Keratinocyte (primary cell): Measurements from ENCODE around the gene CLSTN2. TPM values are rescaled to one million over a fixed set of nuclear protein-coding genes. Genes with fewer than 3 reads are reported as not detected.
A peak's percentile ranks its signal among the peaks of the same experiment; 100 is the strongest.

Experiments
- DNase-seq: peaks from one replicate; pipeline ENCODE4 v3.0.0-alpha.2; 2011; ENCODE audit warnings: low read depth, missing footprints, low spot score
- FAIRE-seq: peaks from 2 replicates; lab custom pipeline; 2011; peaks lifted over from hg19 to GRCh38; lab: Jason Lieb, UNC
- H2AFZ ChIP-seq: 2 replicates; pipeline ENCODE4 v1.6.0; 2012; ENCODE audit warnings: low read length, control low read depth, inconsistent platforms; ENCODE audit not compliant: control insufficient read depth
- H3K27ac ChIP-seq: 2 replicates; pipeline ENCODE4 v1.5.1; 2011; ENCODE audit warnings: low read length; ENCODE audit not compliant: control insufficient read depth, insufficient read depth
- H3K27me3 ChIP-seq: 3 replicates; pipeline ENCODE4 v1.6.0; 2011; ENCODE audit warnings: low read length; ENCODE audit not compliant: control insufficient read depth, insufficient read depth; ENCODE audit errors: extremely low read depth
- H3K36me3 ChIP-seq, 2 experiments: 2 replicates in 1 of 2; 3 replicates in 1 of 2; pipeline ENCODE4 v1.5.1; 2011; ENCODE audit warnings: low read length in 2 of 2, mild to moderate bottlenecking in 1 of 2; ENCODE audit not compliant: control insufficient read depth in 2 of 2, insufficient read depth in 2 of 2; ENCODE audit errors: extremely low read depth in 1 of 2
- H3K4me1 ChIP-seq: 3 replicates; pipeline ENCODE4 v1.5.1; 2011; ENCODE audit warnings: low read length; ENCODE audit not compliant: control insufficient read depth, insufficient read depth; ENCODE audit errors: extremely low read depth
- H3K4me2 ChIP-seq: 3 replicates; pipeline ENCODE4 v1.6.0; 2011; ENCODE audit warnings: low read depth, low read length; ENCODE audit not compliant: control insufficient read depth, insufficient read depth; ENCODE audit errors: extremely low read depth
- H3K4me3 ChIP-seq, 3 experiments: fragments of 200-600 bp in 1 of 3; sonication (generic) in 1 of 3; 2 replicates in 2 of 3; 3 replicates in 1 of 3; pipeline ENCODE4 v1.5.1; 2011 to 2016; ENCODE audit warnings: low read length in 3 of 3, mild to moderate bottlenecking in 3 of 3, control low read depth in 2 of 3, inconsistent platforms in 1 of 3, low read depth in 1 of 3, mixed read lengths in 1 of 3, mixed run types in 1 of 3, moderate library complexity in 1 of 3; ENCODE audit not compliant: control insufficient read depth in 2 of 3, insufficient read depth in 2 of 3; ENCODE audit errors: extremely low read depth in 1 of 3
- H3K79me2 ChIP-seq: 2 replicates; pipeline ENCODE4 v1.6.0; 2012; ENCODE audit warnings: low read length; ENCODE audit not compliant: control insufficient read depth, insufficient read depth
- H3K9ac ChIP-seq: 3 replicates; pipeline ENCODE4 v1.6.0; 2011; ENCODE audit warnings: low read length; ENCODE audit not compliant: control insufficient read depth, insufficient read depth; ENCODE audit errors: extremely low read depth
- H3K9me1 ChIP-seq: 3 replicates; pipeline ENCODE4 v1.6.0; 2011; ENCODE audit warnings: low read length; ENCODE audit not compliant: control insufficient read depth, insufficient read depth; ENCODE audit errors: extremely low read depth
- H3K9me3 ChIP-seq: 2 replicates; pipeline ENCODE4 v1.5.1; 2012; ENCODE audit warnings: low read depth, low read length; ENCODE audit not compliant: control insufficient read depth
- H4K20me1 ChIP-seq: 3 replicates; pipeline ENCODE4 v1.6.0; 2011; ENCODE audit warnings: low read length; ENCODE audit not compliant: control insufficient read depth, insufficient read depth; ENCODE audit errors: extremely low read depth
- CTCF ChIP-seq, 3 experiments: IDR thresholded peaks in 1 of 3; conservative IDR thresholded peaks in 1 of 3; optimal IDR thresholded peaks in 1 of 3; 2 replicates in 2 of 3; 3 replicates in 1 of 3; pipeline versions ENCODE3 to v1.5.1; 2011; ENCODE audit warnings: low read length in 3 of 3, mild to moderate bottlenecking in 3 of 3, moderate library complexity in 2 of 3, control low read depth in 1 of 3, inconsistent platforms in 1 of 3; ENCODE audit not compliant: insufficient read depth in 2 of 3; ENCODE audit errors: extremely low read depth in 1 of 3
- EZH2 ChIP-seq: IDR thresholded peaks from one replicate; pipeline ENCODE4 v1.6.1; 2012; ENCODE audit warnings: inconsistent platforms, mild to moderate bottlenecking, low read length, moderate library complexity
- dilution Hi-C: fragments of 300-500 bp; cut with MboI; formaldehyde crosslinking; loops from one replicate; pipeline ENCODE4 v1.7.0; 2020; ENCODE audit warnings: low sequenced_read_pairs; ENCODE audit not compliant: extremely low pct_ligation_motif_present
- polyA plus RNA-seq, 5 experiments: library from polyadenylated mRNA; depleted of rRNA in 3 of 5; stranded (reverse) in 3 of 5; stranded (forward) in 1 of 5; unstranded in 1 of 5; fragments of >200 nt; gene quantifications; 1 replicate in 1 of 5; 2 replicates in 3 of 5; 3 replicates in 1 of 5; pipeline versions ENCODE4 v1.2.1 to v1.2.3, GENCODE V29; 2011 to 2012; ENCODE audit warnings: missing spikeins in 2 of 5, low read depth in 1 of 5, low replicate concordance in 1 of 5

The CLSTN2 gene
- polyA plus RNA-seq, 1 donor (not counting 4 experiments of a cell fraction or from before 2014, with no cell fraction given): 0.09 TPM

GRCh38 chr3:139979991-139980390 lies 45.0 kb downstream of the CLSTN2 start:
- TF ChIP-seq CTCF (optimal IDR thresholded peaks at IDR 0.05 in 1 of 3, IDR thresholded peaks at IDR 0.05 in 1 of 3, conservative IDR thresholded peaks at IDR 0.05 in 1 of 3; ENCODE audit: extremely low read depth in 1 of 3, insufficient read depth in 2 of 3, low read length in 3 of 3): no peak
- TF ChIP-seq EZH2: no peak
- Histone ChIP-seq H3K9ac (no peak overlapping the region), H3K4me2 (no peak overlapping the region), H3K9me1 (no peaks in the 10 kb centered on the region), H3K27ac (no peak overlapping the region), H3K79me2 (no peaks in the 10 kb centered on the region), H3K9me3 (no peaks in the 10 kb centered on the region), H3K27me3 (peaks cover 3% of the 10 kb centered on the region), H3K4me3 (no peak overlapping the region), H4K20me1 (no peaks in the 10 kb centered on the region), H2AFZ (no peak overlapping the region), H3K36me3 (no peaks in the 10 kb centered on the region), H3K4me1 (no peaks in the 10 kb centered on the region)
- FAIRE-seq (no peak), DNase-seq (no peak)
- dilution Hi-C loops: no loop called here

GRCh38 chr3:139982404-139982803 lies 47.4 kb downstream of the CLSTN2 start:
- DNase-seq: no peak

More at GRCh38 chr3:139982404-139982803, 47.4 kb downstream of the CLSTN2 start:
- Histone ChIP-seq H3K27me3 (peaks cover 8% of the 10 kb centered on the region), H3K9me1 (no peaks in the 10 kb centered on the region), H3K27ac (no peak overlapping the region), H4K20me1 (no peaks in the 10 kb centered on the region), H3K9me3 (no peaks in the 10 kb centered on the region), H3K4me2 (no peak overlapping the region), H3K4me3 (no peak overlapping the region), H3K4me1 (no peaks in the 10 kb centered on the region), H2AFZ (no peak overlapping the region), H3K79me2 (no peaks in the 10 kb centered on the region), H3K9ac (no peak overlapping the region), H3K36me3 (no peaks in the 10 kb centered on the region)
- FAIRE-seq: no peak
- dilution Hi-C loops: no loop called here
- peak; percentile 30 to 39 (median 37) for TF ChIP-seq CTCF (optimal IDR thresholded peaks at IDR 0.05 in 1 of 3, IDR thresholded peaks at IDR 0.05 in 1 of 3, conservative IDR thresholded peaks at IDR 0.05 in 1 of 3; ENCODE audit: extremely low read depth in 1 of 3, insufficient read depth in 2 of 3, low read length in 3 of 3)
- TF ChIP-seq EZH2: no peak
